IMR-90 (cell line): ENCODE results near the gene PCGF5. TPM values are rescaled to one million over a fixed set of nuclear protein-coding genes. Genes with fewer than 3 reads are reported as not detected.

ENCODE experiments used
- ATAC-seq: fragments of 200-7000 bp; cut with Tn5 transposase; 2 replicates; pipeline ENCODE4 v1.9.1; 2020; ENCODE audit warnings: low read depth, mild to moderate bottlenecking, moderate library complexity
- BruUV-seq: library from RNA; stranded (reverse); fragments of 400-500 nt; replicated peaks from 2 replicates; lab custom pipeline; 2021; lab: Mats Ljungman, UMichigan
- CTCF ChIA-PET: fragments of 300-600 bp; formaldehyde crosslinking; extraction: SDS; loops from one replicate; lab custom pipeline; 2021; ENCODE audit warnings: antibody characterized with exemption; lab: Yijun Ruan, JAX
- POLR2A ChIA-PET: fragments of 300-600 bp; sonication (Branson Sonifier 250); formaldehyde crosslinking; loops from one replicate; lab custom pipeline; 2022; ENCODE audit warnings: antibody characterized with exemption; ENCODE audit not compliant: unreplicated experiment; lab: Charles Lee
- DNase-seq: peaks from one replicate; pipeline ENCODE4 v3.0.0; 2013
- H2AFZ ChIP-seq: replicated peaks from 2 replicates; pipeline ENCODE3; 2013; ENCODE audit warnings: low read length, mild to moderate bottlenecking; ENCODE audit not compliant: poor library complexity
- H2AK5ac ChIP-seq: 2 replicates; pipeline ENCODE4 v1.6.1; 2013; ENCODE audit warnings: low read depth, low read length, inconsistent platforms
- H2AK9ac ChIP-seq: replicated peaks from 2 replicates; pipeline ENCODE3; 2013; ENCODE audit warnings: mild to moderate bottlenecking, low read depth, low read length, moderate library complexity; ENCODE audit not compliant: poor library complexity
- H2BK120ac ChIP-seq: 2 replicates; pipeline ENCODE4 v1.6.1; 2013; ENCODE audit warnings: low read depth, low read length, inconsistent platforms
- H2BK15ac ChIP-seq: 3 replicates; pipeline ENCODE4 v1.6.1; 2013; ENCODE audit warnings: low read depth, low read length, inconsistent platforms
- H2BK20ac ChIP-seq: 2 replicates; pipeline ENCODE4 v1.6.1; 2013; ENCODE audit warnings: low read depth, mild to moderate bottlenecking, inconsistent platforms, low read length, moderate library complexity
- H2BK5ac ChIP-seq: 2 replicates; pipeline ENCODE4 v1.6.1; 2013; ENCODE audit warnings: mild to moderate bottlenecking, low read depth, low read length, inconsistent platforms; ENCODE audit not compliant: poor library complexity, severe bottlenecking
- H3K14ac ChIP-seq: replicated peaks from 2 replicates; pipeline ENCODE4 v1.6.1; 2013; ENCODE audit warnings: low read depth, low read length, inconsistent platforms
- H3K18ac ChIP-seq: 2 replicates; pipeline ENCODE4 v1.6.1; 2013; ENCODE audit warnings: low read depth, low read length, control low read depth
- H3K23ac ChIP-seq: 2 replicates; pipeline ENCODE4 v1.6.1; 2013; ENCODE audit warnings: low read depth, low read length, inconsistent platforms
- H3K27ac ChIP-seq: 2 replicates; pipeline ENCODE4 v1.5.1; 2013; ENCODE audit warnings: mild to moderate bottlenecking, control low read depth, low read length; ENCODE audit not compliant: insufficient read depth
- H3K27me3 ChIP-seq: 2 replicates; pipeline ENCODE4 v1.6.1; 2013; ENCODE audit warnings: low read length; ENCODE audit not compliant: control insufficient read depth, insufficient read depth
- H3K36me3 ChIP-seq: 2 replicates; pipeline ENCODE4 v1.6.1; 2013; ENCODE audit warnings: low read length, mixed read lengths; ENCODE audit not compliant: control insufficient read depth, insufficient read depth
- H3K4ac ChIP-seq: 2 replicates; pipeline ENCODE4 v1.6.1; 2013; ENCODE audit warnings: low read depth, low read length, inconsistent platforms
- H3K4me1 ChIP-seq: 2 replicates; pipeline ENCODE4 v1.6.1; 2013; ENCODE audit warnings: low read length, mixed read lengths; ENCODE audit not compliant: control insufficient read depth, insufficient read depth
- H3K4me2 ChIP-seq: 2 replicates; pipeline ENCODE4 v1.6.1; 2013; ENCODE audit warnings: low read depth, mild to moderate bottlenecking, control low read depth, low read length, moderate library complexity
- H3K4me3 ChIP-seq: 2 replicates; pipeline ENCODE4 v1.5.1; 2013; ENCODE audit warnings: low read depth, mild to moderate bottlenecking, control low read depth, low read length, moderate library complexity; ENCODE audit not compliant: insufficient read depth
- H3K56ac ChIP-seq: 2 replicates; pipeline ENCODE4 v1.6.1; 2013; ENCODE audit warnings: low read length, inconsistent platforms; ENCODE audit not compliant: insufficient read depth; ENCODE audit errors: extremely low read depth
- H3K79me1 ChIP-seq, 2 experiments: 2 replicates each; pipeline ENCODE4 v1.6.1; 2013; ENCODE audit warnings: low read length in 2 of 2, inconsistent platforms in 1 of 2, low read depth in 1 of 2
- H3K9ac ChIP-seq: 2 replicates; pipeline ENCODE4 v1.6.1; 2013; ENCODE audit warnings: low read depth, low read length, control low read depth
- H3K9me1 ChIP-seq: 2 replicates; pipeline ENCODE4 v1.6.1; 2013; ENCODE audit warnings: low read length, inconsistent platforms; ENCODE audit not compliant: insufficient read depth
- H3K9me3 ChIP-seq: 2 replicates; pipeline ENCODE4 v1.6.1; 2013; ENCODE audit warnings: low read length; ENCODE audit not compliant: control insufficient read depth, insufficient read depth
- H4K20me1 ChIP-seq: 2 replicates; pipeline ENCODE4 v1.6.1; 2013; ENCODE audit warnings: low read length, inconsistent platforms; ENCODE audit not compliant: insufficient read depth
- H4K5ac ChIP-seq: 2 replicates; pipeline ENCODE4 v1.6.1; 2013; ENCODE audit warnings: mild to moderate bottlenecking, low read depth, low read length, control low read depth
- H4K8ac ChIP-seq, 2 experiments: 2 replicates each; pipeline ENCODE4 v1.6.1; 2013; ENCODE audit warnings: low read depth in 2 of 2, low read length in 2 of 2, control low read depth in 1 of 2, inconsistent platforms in 1 of 2
- H4K91ac ChIP-seq: 2 replicates; pipeline ENCODE4 v1.6.1; 2013; ENCODE audit warnings: low read depth, low read length, inconsistent platforms; ENCODE audit not compliant: insufficient read depth
- USF2 ChIP-seq: fragments of 150-350 bp; IDR thresholded peaks from 2 replicates; pipeline ENCODE4 v1.6.1; 2017; ENCODE audit warnings: mild to moderate bottlenecking, antibody characterized with exemption, low read length, low read depth
- WGBS, 2 experiments: methylation state at CpG; one replicate each; pipeline versions ENCODE4 v1.1.5 to v1.1.7; 2013; ENCODE audit warnings: missing lambda C conversion rate in 2 of 2; ENCODE audit not compliant: insufficient read length in 1 of 2; ENCODE audit errors: extremely low coverage in 2 of 2; 5-methylcytosine and 5-hydroxymethylcytosine counted together
- dilution Hi-C: fragments of 300-500 bp; cut with HindIII; formaldehyde crosslinking; loops from one replicate; pipeline ENCODE4 v1.14.3; 2018; ENCODE audit warnings: low sequenced_read_pairs; ENCODE audit not compliant: unreplicated experiment
- in situ Hi-C: fragments of 300-500 bp; cut with MboI; formaldehyde crosslinking; loops from 3 replicates; pipeline ENCODE4 v1.14.3; 2019; ENCODE audit warnings: low sequenced_read_pairs, inconsistent platforms, mixed read lengths
- intact Hi-C: fragments of 100-400 bp; cut with micrococcal nuclease; formaldehyde crosslinking; loops from 2 replicates; pipeline ENCODE4 v1.10.0; 2022
- polyA plus RNA-seq, 3 experiments: library from polyadenylated mRNA; depleted of rRNA; stranded (reverse); fragments of >200 nt; gene quantifications; 2 replicates each; pipeline ENCODE4 v1.2.3, GENCODE V29; 2012; ENCODE audit warnings: low replicate concordance in 1 of 3
- total RNA-seq: library from RNA; depleted of rRNA; stranded (reverse); fragments of >200 nt; gene quantifications from 2 replicates; pipeline ENCODE4 v1.2.3, GENCODE V29; 2012

PCGF5 gene
- total and polyA plus RNA-seq, 2 of the 4 experiments (the other 2 are of a cell fraction) = 9.0 to 18.1 TPM

GRCh38 chr10:91200314-91201212 lies 19.9 kb upstream of the PCGF5 start:
- Histone ChIP-seq H2AK5ac (no peak overlapping the region), H2BK5ac (no peak overlapping the region), H3K18ac (no peak overlapping the region), H2BK15ac (no peak overlapping the region), H3K56ac (no peak overlapping the region), H3K4me3 (no peak overlapping the region), H2AK9ac (no peak overlapping the region), H3K4ac (no peak overlapping the region), H3K9me3 (no peaks in the 10 kb centered on the region), H3K36me3 (no peaks in the 10 kb centered on the region), H2BK120ac (no peak overlapping the region), H4K5ac (no peak overlapping the region), H3K27ac (no peak overlapping the region), H3K79me1 (peaks cover 55 to 61% of the 10 kb centered on the region in 2 experiments), H4K91ac (no peak overlapping the region), H3K23ac (no peak overlapping the region), H4K8ac (no peak overlapping the region), H4K20me1 (no peaks in the 10 kb centered on the region), H3K9me1 (0 out of 2 replicates have a peak, but pooled peaks cover 7% of the 10 kb centered on the region), H2BK20ac (no peak overlapping the region), H3K14ac (no peak overlapping the region), H3K27me3 (no peaks in the 10 kb centered on the region), H2AFZ (no peak overlapping the region), H3K4me1 (peaks cover 14% of the 10 kb centered on the region), H3K4me2 (no peak overlapping the region), H3K9ac (no peak overlapping the region)
- in situ Hi-C loops = no loop called here
- intact Hi-C loops = no loop called here
- no peak for ATAC-seq
- CTCF ChIA-PET = interaction anchor here (1.2 kb wide), 1 partner anchor 12 kb away, joined by 3 read pairs; no protein-coding TSS in a partner anchor
- no peak for TF ChIP-seq USF2
- dilution Hi-C loops = no loop called here
- DNase-seq = no peak
- WGBS, 2 experiments = 100% methylated on average over 1 of the region's 5 CpGs; no CpG with 5 or more reads in 1 of the 2 experiments
- POLR2A ChIA-PET = no interaction called here
- no TSS peak for BruUV-seq
